GM21360 (cell line): ENCODE data around the gene RTCA.
"Not testable (repeated sequence)": the region's sequence is repeated elsewhere in the genome, so short reads cannot be mapped to it uniquely, and the experiment has no call there.

Source experiments
- ATAC-seq: cut with Tn5 transposase; IDR thresholded peaks from one replicate; pipeline ENCODE4 v1.9.1; 2021; ENCODE audit warnings: mild to moderate bottlenecking, moderate library complexity; ENCODE audit not compliant: unreplicated experiment

Gene RTCA

DNA sequence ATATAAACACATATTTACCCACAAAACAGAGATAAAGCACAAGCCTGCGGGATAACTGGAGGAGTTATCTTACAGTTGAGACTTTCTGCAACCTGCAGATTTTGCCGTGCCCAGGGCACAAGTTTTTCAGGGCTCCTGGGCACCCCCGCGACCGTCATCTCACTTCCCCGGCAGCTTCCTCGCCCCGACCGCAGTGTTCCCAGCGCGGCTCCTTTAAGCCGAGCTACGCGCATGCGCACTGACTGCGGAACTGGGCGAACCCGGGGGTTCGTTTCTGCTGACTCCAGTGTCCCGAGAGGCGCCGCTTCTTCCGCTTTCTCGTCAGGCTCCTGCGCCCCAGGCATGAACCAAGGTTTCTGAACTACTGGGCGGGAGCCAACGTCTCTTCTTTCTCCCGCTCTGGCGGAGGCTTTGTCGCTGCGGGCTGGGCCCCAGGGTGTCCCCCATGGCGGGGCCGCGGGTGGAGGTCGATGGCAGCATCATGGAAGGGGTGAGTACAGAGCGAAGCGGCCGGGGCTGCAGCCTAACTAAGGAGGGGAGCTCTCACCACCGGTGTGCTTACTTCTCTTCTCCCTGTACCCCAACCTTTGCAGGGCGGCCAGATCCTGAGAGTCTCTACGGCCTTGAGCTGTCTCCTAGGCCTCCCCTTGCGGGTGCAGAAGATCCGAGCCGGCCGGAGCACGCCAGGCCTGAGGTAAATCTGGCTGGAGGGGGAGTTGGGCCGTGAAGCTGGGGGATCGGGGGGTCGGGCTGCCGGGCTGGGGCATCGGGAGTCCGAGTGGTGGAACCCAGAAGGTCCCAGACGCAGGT, at the start of gene RTCA:
Gene RTCA (plus strand): TSS at position 286 of the 810 bp plus-strand sequence. CDS start 160 bp downstream, at position 446.
- ATAC-seq: peak; percentile 96

DNA sequence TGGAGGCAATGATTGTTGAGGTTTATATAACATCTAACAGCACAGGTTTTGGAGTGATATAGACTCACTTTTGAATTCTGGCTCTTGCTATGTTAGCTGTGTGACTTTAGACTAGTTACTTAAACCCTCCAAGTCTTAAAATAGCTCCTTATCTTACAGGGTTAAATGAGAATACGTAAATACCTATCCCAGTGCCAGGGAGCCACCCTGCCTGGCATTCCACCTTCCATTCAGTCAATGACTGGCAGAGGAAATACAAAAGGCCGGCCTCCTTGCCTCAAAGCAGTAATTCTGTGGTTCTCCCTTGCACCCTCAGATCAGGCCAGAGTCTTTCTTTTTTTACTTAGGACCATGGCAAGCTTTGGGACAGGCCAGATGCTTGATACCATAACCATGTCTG, 48.2 kb upstream of the RTCA start:
- no peak for ATAC-seq

DNA sequence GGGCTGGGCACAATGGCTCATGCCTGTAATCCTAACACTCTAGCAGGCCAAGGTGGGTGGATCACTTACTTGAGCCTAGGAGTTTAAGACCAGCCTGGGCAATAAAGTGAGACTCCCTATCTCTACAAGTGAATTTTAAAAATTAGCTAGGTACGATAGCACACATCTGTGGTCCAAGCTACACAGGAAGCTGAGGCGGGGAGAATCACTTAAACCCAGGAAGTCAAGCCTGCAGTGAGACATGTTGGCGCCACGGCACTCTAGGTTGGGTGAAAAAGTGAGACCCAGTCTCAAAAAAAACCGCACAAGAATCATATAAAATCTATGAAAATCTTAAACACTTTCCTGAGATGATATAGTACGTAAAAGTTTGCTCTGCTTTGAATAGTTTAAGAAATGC, 46.6 kb upstream of the RTCA start:
- ATAC-seq: no peak

DNA sequence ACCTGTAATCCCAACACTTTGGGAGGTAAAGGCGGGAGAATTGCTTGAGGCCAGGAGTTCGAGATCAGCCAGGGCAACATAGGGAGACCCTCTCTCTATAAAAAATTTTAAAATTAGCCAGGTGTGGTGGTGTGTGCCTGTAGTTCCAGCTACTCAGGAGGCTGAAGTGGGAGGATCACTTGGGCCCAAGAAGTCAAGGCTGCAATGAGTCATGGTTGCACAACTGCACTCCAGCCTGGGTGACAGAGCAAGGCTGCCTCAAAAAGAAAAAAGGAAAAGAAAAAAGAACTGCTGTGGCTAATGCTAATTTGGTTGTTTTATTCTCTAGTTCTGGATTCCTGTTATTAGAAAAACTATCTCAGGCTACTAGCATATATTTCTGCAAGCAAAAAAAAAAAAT, 46.1 kb upstream of the RTCA start:
- no peak for ATAC-seq

DNA sequence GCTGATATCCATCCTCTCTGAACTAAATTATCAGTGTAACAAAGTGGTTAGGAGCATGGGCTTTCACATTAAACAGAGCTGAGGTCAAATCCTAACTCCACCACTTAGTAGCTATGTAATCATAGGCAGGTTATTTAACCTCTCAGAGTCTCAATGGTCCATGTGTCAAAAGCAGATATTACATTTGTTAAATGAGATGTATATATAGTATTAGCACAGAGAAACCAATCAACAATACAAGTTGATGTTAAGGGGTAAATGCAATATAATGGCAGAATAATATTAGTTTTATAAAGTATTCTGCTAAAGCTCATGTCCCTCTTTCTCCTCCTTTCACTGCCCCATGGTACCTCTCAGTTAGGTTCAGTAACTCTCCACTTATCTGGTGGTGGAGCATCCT, 43.6 kb upstream of the RTCA start:
- no peak for ATAC-seq

DNA sequence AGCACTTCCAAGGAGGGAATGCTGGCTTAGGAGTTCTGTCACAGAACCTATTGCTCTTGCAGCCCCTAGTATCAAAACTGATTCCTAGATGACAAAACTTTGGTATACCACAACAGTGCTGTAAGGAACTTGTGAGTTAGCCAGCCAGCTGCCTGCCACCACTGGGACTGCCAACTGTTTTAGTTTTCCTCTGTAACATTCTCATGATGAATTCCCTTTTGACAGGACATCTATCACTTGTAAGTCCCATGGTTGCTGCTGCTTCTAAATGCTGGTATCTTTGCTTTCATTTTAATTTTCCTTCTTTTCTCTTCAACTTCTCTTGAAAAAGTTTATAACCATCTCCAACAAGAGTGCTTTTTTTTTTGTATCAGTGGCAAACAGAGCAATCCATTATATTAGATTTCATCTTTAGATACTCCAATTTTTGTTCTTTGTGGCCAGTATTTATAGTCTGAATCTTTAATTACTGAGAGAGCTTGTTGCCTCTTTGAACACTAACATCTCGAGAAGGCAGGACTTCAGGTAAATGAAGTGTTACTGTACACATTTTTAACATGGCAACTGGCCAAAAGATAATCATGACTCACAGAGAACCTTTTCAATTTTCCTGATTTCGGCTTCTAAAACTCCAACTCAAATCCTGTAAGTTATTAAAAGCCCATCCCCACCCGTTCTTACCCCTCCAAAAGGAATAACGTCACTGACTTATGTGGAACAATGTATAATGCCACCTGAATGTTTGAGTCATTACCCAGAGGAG, 36.2 kb upstream of the RTCA start:
- no peak for ATAC-seq

DNA sequence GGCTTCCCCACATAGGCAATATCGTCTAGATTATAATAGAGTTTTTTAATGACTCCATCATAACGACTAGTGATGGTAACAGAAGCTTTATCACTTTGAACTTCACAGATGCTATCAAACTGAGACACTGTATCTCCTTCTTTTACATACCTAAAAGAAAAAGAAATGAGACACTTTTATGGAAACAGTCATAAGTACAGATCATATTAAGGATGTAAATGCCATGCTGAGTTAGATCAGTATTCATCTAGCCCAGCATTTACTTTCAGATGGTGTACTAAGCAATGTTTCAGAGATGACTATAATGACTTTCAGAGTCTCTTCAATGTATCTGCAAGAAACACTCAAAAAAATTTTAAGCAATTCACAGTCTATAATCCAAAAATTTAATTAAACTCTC, 35.3 kb upstream of the RTCA start:
- ATAC-seq: no peak

DNA sequence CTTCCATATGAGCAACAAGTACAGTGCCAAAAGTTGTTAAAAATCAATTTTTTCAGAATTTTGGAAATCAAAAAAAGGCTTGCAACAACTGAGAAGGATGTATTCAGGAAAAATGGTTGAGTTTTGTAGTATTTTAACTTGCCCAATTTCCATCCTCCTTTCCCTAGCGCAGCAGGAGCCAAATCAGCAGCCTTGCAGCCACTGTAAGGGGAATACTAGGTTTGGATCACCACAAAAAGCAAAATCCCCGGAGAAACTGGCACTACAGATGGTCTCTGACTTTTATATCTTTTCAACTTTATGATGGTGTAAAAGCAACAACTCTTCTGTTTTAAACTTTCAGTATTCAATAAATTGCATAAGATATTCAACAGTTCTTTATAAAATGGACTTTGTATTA, 34.3 kb upstream of the RTCA start:
- no peak for ATAC-seq

DNA sequence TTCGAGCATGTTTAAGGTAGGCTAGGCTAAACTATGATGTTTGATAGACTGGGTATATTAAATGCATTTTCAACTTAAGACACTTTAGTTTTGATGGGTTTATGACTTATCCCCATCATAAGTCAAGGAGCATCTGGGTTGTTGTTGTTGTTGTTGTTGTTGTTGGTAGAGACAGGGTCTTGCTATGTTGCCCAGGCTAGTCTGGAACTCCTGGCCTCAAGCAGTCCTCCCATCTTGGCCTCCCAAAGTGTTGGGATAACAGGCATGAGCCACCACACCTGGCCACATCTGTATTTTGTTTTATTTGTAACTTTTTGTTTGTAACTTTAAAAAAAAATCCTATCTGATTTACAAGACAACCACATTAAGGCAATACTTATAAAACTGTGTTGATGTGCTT, 33.9 kb upstream of the RTCA start:
- no peak for ATAC-seq

DNA sequence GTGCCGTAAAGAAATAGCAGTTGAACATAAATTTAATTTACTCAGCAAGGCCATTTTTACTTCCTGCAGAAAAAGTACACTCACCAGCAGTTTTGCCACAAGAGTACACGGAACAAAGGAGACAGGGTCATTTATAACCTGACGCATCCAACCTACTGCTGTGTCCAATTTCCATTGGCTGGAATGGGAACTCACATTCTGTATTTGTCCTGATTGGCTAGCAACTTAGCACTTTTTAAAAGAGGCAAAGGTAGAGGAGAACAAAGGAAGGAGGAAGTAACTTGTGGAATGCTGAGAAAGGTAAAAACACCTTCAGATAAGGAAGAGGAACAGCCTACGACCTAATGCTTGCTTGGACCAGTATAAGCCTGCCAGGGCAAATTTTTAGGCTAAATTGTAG, 32.5 kb upstream of the RTCA start:
- not testable (repeated sequence) for ATAC-seq

DNA sequence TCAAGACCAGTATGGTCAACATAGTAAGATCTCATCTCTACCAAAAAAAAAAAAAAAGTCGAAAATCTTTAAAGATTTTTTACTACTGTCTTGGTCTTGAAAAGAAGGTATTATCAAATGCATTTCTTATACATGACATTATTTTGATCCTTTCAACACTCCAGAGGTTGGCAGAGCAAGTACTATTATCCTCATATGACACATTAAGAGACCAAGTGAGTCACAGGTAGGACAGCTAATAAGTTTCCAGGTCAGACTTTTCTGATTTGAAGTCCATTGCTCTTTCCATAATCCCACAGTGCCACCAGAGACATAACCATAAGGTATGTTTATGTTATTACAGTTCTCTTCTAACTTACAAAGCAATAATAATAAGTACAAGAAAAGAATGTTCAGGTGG, 31.6 kb upstream of the RTCA start:
- ATAC-seq: no peak

DNA sequence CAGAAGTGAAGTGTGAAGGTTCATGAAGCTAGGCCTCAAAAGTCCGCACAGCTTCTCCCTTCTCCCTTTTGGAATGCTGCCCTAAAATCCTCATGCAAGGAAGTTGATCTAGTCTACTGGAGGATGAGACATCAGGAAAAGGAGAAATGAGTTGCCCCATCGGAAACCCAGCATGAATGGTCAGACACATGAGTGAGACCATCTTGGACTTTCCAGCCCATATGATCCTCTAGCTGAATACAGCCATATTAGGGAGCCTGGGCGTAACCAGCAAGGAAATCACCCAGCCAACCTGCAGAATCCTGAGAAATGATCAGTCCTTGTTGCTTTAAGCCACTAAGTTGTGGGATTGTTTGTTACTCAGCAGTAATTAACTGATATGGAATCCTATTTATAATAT, 28.9 kb upstream of the RTCA start:
- no peak for ATAC-seq

DNA sequence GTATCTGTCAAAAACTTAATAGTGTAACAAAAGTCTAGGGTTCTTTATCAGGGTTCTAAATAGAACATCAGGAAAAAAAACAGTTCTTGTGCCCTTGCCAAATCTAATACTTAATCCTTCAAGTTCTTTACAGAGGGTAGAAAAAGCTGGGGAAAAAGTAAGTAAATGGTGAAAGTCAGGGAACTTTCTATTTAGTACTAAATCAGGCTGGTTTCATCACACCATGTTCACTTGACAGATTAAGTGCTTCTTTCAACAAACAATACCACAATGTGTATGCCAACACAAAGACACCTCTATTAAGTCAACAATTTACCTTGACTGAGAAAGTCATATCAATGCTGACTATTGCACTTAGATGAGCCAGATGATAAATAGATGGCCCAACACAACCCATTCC, 26.1 kb upstream of the RTCA start:
- ATAC-seq: no peak

DNA sequence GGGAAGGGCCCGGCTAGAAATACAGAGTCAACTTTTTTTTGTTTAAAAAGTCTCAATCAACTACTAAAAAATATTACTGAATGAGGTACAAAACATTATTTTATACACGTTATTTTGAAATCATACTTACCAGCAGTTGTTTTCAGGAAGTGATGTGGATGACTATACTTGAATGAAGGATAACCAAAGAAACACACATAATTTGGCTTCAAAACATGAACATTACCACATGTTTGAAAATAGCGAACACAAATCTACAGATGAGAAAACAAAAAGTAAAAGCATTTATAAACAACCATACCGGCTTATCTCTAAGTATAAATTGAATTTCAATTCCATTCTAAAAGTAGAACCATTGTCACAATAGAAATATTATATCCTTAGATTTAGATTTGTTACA, 25.4 kb upstream of the RTCA start:
- no peak for ATAC-seq

DNA sequence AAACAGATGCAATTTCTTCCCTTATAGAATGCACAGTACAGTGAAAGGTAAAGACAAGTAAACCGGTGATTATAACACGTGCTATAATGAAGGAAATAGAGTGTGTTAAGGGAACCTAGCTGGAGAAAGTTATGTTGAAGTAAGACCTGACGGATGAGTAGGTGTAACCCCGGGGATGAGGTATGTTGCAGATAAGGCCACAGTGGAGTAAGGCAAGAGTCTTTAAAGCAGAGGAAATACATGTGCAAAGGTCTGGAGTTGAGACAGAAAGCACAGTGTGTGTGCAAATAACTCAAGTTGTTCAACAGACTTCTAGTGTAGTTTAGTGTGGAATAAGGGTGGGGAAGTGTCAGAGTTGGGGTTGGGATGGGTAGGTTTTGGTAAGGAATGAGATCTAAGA, 19.3 kb upstream of the RTCA start:
- ATAC-seq: no peak

DNA sequence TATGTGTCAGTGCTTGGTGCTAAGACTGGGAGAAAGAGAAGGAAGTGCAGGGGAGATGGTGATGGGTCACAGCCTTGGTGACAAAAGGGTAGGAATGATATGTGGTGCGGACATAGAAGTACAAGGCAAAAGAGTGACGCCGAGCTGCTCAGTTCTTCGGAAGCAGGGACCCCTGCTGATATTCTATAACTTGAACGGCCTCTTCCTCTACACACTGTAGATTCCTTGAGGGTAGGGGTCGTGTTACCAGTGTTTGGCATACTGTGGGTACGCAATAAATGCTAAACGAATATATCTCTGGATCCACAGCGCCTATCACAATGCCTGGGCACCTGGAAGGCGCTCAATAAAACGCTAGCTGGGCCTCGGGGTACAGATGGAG, 16.9 kb upstream of the RTCA start:
- no peak for ATAC-seq

DNA sequence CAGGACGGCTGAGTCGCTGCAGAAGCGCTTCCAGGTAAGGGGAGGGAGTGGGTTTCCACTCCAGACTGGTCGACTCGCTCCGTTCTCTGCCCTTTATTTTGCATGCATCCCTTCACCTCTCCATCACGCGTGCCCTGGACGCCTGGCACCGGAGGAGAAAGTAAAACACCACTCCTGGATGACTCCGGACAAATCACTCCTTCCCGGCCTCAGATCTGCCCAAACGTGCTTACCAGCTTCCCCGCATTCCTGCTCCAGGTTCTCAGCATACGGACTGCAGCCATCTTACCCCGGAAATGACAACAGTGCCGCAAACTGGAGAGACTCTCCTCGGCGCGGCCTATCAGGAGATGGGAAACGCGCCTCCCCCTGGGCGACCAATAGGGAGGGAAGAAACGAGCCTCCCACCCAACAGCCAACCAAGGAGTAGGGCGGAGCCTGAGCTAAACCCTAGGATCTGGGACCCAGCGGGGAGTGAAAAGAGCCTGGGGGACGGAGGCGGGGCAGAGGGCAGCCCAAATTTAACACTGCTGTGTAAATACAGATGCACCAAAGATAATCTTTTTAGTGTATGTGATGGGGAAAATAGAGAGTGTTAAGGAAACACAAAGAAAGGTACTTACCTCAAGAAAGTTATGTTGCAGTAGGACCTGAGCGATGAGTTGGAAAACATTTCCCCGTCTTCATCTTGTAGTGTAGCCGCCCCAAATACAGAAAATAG, 16.3 kb upstream of the RTCA start, which contains the start of gene DBT:
Gene DBT (minus strand): TSS at position 298 of the 721 bp plus-strand sequence. CDS start 14 bp downstream, at position 284.
- ATAC-seq: peak; percentile 100

DNA sequence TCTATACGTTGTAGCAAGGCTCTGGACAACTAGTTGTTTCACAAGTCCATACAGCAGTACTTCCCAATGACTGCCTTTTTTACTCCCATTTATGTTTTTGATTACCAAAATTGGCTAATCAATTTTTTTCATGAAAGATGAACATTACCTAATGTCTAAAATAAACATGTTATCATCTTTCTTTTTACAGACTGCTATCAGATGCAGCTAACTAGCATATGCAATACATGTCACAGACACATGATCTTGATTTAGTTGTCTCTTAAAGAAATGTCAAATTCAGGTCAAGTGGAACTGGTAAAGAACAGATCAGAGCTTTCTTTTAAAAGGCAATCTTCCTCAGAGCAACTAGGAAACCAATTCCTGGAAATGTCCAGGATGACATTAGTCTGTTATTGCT, 15.8 kb upstream of the RTCA start:
- no peak for ATAC-seq

DNA sequence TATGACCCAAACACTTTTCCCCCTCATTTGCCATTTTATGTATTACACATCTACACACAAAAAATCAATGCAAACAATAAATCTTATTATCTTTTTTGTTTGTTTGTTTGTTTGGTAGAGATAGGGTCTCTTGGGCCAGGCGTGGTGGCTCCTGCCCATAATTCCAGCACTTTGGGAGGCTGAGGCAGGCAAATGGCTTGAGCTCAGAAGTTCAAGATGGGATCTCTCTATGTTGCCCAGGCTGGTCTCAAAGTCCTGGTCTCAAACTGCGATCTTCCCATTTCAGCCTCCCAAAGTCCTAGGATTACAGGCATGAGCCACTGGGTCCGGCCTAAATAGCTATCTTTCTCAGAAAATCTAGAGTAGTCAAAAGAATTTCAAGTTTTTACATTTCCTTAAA, 15.2 kb upstream of the RTCA start:
- no peak for ATAC-seq

DNA sequence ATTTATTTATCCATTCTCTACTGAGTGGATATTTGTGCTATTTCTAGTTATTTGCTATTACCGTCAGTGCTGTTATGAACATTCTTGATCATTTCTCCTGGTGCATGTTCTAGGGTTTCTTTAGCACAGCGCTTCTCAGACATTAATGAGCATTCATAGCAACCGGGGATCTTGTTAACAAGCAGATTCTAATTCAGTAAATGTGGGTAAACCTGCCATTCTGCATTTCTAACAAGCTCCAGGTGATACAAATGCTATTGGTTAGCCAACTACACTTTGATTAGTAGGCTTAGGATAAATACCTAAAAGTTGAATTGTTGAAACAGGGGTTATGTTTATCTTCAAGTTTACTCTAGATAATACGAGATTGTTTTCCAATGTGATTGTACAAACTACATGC, 13.1 kb upstream of the RTCA start:
- ATAC-seq: no peak

DNA sequence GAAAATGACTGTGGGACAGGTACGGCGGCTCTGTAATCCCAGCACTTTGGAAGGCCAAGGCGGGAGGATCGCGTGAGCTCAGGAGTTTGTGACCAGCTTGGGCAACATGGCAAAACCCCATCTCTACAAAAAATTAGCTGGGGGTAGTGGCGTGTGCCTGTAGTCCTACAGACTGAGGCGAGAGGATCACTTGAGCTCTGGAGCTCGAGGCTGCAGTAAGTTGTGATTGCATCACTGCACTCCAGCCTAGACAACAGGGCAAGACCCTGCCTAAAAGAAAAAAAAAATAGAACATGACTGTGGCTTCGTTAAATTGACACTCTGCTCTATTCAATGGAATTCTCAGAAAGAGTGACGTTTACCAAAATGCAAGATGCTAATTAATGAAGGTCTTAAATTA, 12.5 kb upstream of the RTCA start:
- no peak for ATAC-seq

DNA sequence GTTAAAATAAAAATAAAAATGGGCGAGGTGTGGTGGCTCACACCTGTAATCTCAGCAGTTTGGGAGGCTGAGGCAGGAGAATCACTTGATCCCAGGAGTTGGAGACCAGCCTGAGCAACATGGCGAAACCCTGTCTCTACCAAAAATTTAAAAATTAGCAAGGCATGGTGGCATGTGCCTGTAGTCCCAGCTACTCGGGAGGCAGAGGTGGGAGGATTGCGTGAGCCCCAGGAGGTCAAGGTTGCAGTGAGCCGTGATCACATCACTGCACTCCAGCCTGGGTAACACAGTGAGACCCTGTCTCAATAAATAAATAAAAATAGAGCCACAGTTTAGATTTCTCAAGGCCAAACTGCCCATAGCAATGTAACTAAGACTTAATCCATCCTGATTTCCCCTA, 9.7 kb upstream of the RTCA start:
- ATAC-seq: not testable (repeated sequence)
